ENCODE measurements around the gene CNNM1.

DNA sequence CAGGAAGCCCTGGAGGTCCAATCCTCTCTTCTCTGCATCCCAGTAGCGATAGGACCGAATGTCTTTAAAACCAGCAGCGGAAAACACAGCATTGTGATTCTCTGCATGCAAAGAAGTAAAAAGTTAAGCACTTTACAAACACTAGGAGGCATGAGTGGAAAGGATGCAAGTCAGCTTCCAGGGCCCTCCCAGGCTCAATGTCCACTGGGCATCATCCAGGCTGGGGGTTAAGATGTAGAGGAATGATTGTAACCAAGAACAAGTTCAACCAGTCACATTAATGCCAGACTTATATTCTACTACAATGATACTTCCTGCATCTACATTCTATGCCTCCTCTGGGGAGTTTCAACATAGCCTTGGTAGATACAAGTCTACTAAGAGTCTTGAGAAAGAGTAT lies 77.0 kb downstream of the CNNM1 start:
- TF ChIP-seq CEBPB (IDR thresholded peaks at IDR 0.05; ENCODE audit: low read depth) (no peak), EZH2 (IDR thresholded peaks at IDR 0.05) (no peak), POLR2AphosphoS5 (IDR thresholded peaks at IDR 0.05; ENCODE audit: low read depth, low read length) (no peak; the same call in 1 of the 2 replicates), POLR2A (IDR thresholded peaks at IDR 0.05; ENCODE audit: borderline replicate concordance, extremely low read depth, insufficient read depth, insufficient read length) (no peak), CBX3 (IDR thresholded peaks at IDR 0.05; ENCODE audit: low read depth) (no peak), YY1 (IDR thresholded peaks at IDR 0.05; ENCODE audit: extremely low read depth, insufficient replicate concordance, low read depth, low read length) (no peak), ZNF274 (IDR thresholded peaks at IDR 0.05; ENCODE audit: low read depth, low read length) (no peak)
